SK-N-SH treated with all-trans-retinoic acid at 6 μM for 48 hours (cell line): Measurements from ENCODE around the gene ANKRD34B.

Experiments
- ATAC-seq: fragments of 200-7000 bp; cut with Tn5 transposase; 3 replicates; pipeline ENCODE4 v1.9.1; 2020; ENCODE audit warnings: mild to moderate bottlenecking, moderate library complexity
- ARNTL ChIP-seq: fragments of 450-650 bp; formaldehyde crosslinking; IDR thresholded peaks from 2 replicates; pipeline ENCODE4 v1.5.0; 2020; ENCODE audit warnings: low read depth, mild to moderate bottlenecking, moderate library complexity, borderline replicate concordance
- BACH2 ChIP-seq: fragments of 250-450 bp; sonication (Bioruptor Pico); IDR thresholded peaks from 2 replicates; pipeline ENCODE4 v1.9.0; 2021; ENCODE audit warnings: mild to moderate bottlenecking, borderline replicate concordance
- CREB5 ChIP-seq: fragments of 250-450 bp; sonication (Bioruptor Pico); IDR thresholded peaks from 2 replicates; pipeline ENCODE4 v1.5.1; 2020; ENCODE audit warnings: low read depth, mild to moderate bottlenecking, moderate library complexity
- CSDC2 ChIP-seq: fragments of 250-450 bp; sonication (Bioruptor Pico); IDR thresholded peaks from 2 replicates; pipeline ENCODE4 v1.5.0; 2020; ENCODE audit warnings: mild to moderate bottlenecking, moderate library complexity
- CSRNP3 ChIP-seq: fragments of 250-450 bp; sonication (Bioruptor Pico); IDR thresholded peaks from 2 replicates; pipeline ENCODE4 v1.5.1; 2021; ENCODE audit warnings: mild to moderate bottlenecking, moderate library complexity
- ESRRG ChIP-seq: fragments of 250-450 bp; sonication (Bioruptor Pico); IDR thresholded peaks from 2 replicates; pipeline ENCODE4 v1.6.1; 2021; ENCODE audit warnings: mild to moderate bottlenecking
- GLIS3 ChIP-seq: fragments of 250-450 bp; sonication (Bioruptor Pico); IDR thresholded peaks from 2 replicates; pipeline ENCODE4 v1.5.0; 2020; ENCODE audit warnings: mild to moderate bottlenecking, moderate library complexity
- ISL1 ChIP-seq: fragments of 250-450 bp; sonication (Bioruptor Pico); IDR thresholded peaks from 2 replicates; pipeline ENCODE4 v2.1.2; 2022; ENCODE audit warnings: mild to moderate bottlenecking, moderate library complexity
- OSR1 ChIP-seq: fragments of 250-450 bp; sonication (Bioruptor Pico); IDR thresholded peaks from 2 replicates; pipeline ENCODE4 v1.8.0; 2022; ENCODE audit warnings: moderate library complexity, mild to moderate bottlenecking, inconsistent platforms
- PATZ1 ChIP-seq: fragments of 250-450 bp; sonication (Bioruptor Pico); IDR thresholded peaks from 2 replicates; pipeline ENCODE4 v1.8.0; 2020; ENCODE audit warnings: mild to moderate bottlenecking, moderate library complexity, borderline replicate concordance
- POU6F1 ChIP-seq: fragments of 250-450 bp; sonication (Bioruptor Pico); IDR thresholded peaks from 2 replicates; pipeline ENCODE4 v1.8.0; 2021; ENCODE audit warnings: low read depth, mild to moderate bottlenecking, moderate library complexity, borderline replicate concordance
- PPARA ChIP-seq: fragments of 250-450 bp; sonication (Bioruptor Pico); IDR thresholded peaks from 2 replicates; pipeline ENCODE4 v1.5.0; 2020; ENCODE audit warnings: mild to moderate bottlenecking, borderline replicate concordance
- RARB ChIP-seq: fragments of 250-450 bp; sonication (Bioruptor Pico); IDR thresholded peaks from 2 replicates; pipeline ENCODE4 v1.8.0; 2021; ENCODE audit warnings: mild to moderate bottlenecking, moderate library complexity
- SNAI2 ChIP-seq: fragments of 250-450 bp; sonication (Bioruptor Pico); IDR thresholded peaks from 2 replicates; pipeline ENCODE4 v1.5.0; 2020; ENCODE audit warnings: mild to moderate bottlenecking, moderate library complexity
- TCF4 ChIP-seq: fragments of 250-450 bp; sonication (Bioruptor Pico); IDR thresholded peaks from 2 replicates; pipeline ENCODE4 v1.8.0; 2021; ENCODE audit warnings: mild to moderate bottlenecking, moderate library complexity, borderline replicate concordance
- TSHZ2 ChIP-seq: fragments of 250-450 bp; sonication (Bioruptor Pico); IDR thresholded peaks from 2 replicates; pipeline ENCODE4 v1.5.0; 2020; ENCODE audit warnings: mild to moderate bottlenecking, moderate library complexity
- ZC3H10 ChIP-seq: fragments of 250-450 bp; sonication (Bioruptor Pico); IDR thresholded peaks from 2 replicates; pipeline ENCODE4 v1.5.1; 2021; ENCODE audit warnings: mild to moderate bottlenecking, moderate library complexity
- ZFP30 ChIP-seq: fragments of 450-650 bp; formaldehyde crosslinking; IDR thresholded peaks from 2 replicates; pipeline ENCODE4 v1.5.0; 2022; ENCODE audit warnings: mild to moderate bottlenecking, moderate library complexity
- ZNF565 ChIP-seq: fragments of 450-650 bp; formaldehyde crosslinking; conservative IDR thresholded peaks from 2 replicates; pipeline ENCODE4 v1.5.0; 2020; ENCODE audit warnings: low read depth, mild to moderate bottlenecking, moderate library complexity

Gene ANKRD34B

GRCh38 chr5:80600943-80601693 is 31.0 kb upstream of the ANKRD34B start:
- TF ChIP-seq ZFP30 (no peak), ISL1 (CRISPR knock-in tag) (no peak)
- ATAC-seq: no peak

GRCh38 chr5:80597500-80597899 is 27.4 kb upstream of the ANKRD34B start:
- no peak for TF ChIP-seq ZC3H10
- TF ChIP-seq TSHZ2: no peak
- TF ChIP-seq SNAI2 (CRISPR knock-in tag): no peak
- no peak for ATAC-seq

- TF ChIP-seq GLIS3 (CRISPR knock-in tag) (no peak), TSHZ2 (no peak), SNAI2 (CRISPR knock-in tag) (no peak), OSR1 (no peak), ARNTL (CRISPR knock-in tag) (no peak), ZNF565 (CRISPR knock-in tag) (no peak), CSRNP3 (CRISPR knock-in tag) (no peak), TCF4 (no peak), ZFP30 (no peak), BACH2 (CRISPR knock-in tag) (no peak), RARB (CRISPR knock-in tag) (no peak), PATZ1 (CRISPR knock-in tag) (no peak), CREB5 (CRISPR knock-in tag) (no peak), PPARA (CRISPR knock-in tag) (no peak), ZC3H10 (no peak)
- TF ChIP-seq, all 23 proteins: peak for 0
- no peak for ATAC-seq
Observed at GRCh38 chr5:80594810-80595209, 24.7 kb upstream of the ANKRD34B start.

- TF ChIP-seq BACH2 (CRISPR knock-in tag): no peak
- no peak for TF ChIP-seq RARB (CRISPR knock-in tag)
- no peak for TF ChIP-seq PPARA (CRISPR knock-in tag)
- TF ChIP-seq CREB5 (CRISPR knock-in tag): no peak
- TF ChIP-seq ZNF565 (CRISPR knock-in tag): no peak
- no peak for TF ChIP-seq ISL1 (CRISPR knock-in tag)
- TF ChIP-seq POU6F1 (CRISPR knock-in tag): no peak
- no peak for TF ChIP-seq ESRRG (CRISPR knock-in tag)
- no peak for TF ChIP-seq CSDC2
- no peak for TF ChIP-seq CSRNP3 (CRISPR knock-in tag)
- no peak for ATAC-seq
Observed at GRCh38 chr5:80592761-80593160, 22.7 kb upstream of the ANKRD34B start.
